HCT116 (cell line): Measurements from ENCODE around the gene RHBDD3. TPM values are rescaled to one million over a fixed set of nuclear protein-coding genes. Genes with fewer than 3 reads are reported as not detected.

Experiments used
- ATAC-seq: fragments of 200-7000 bp; cut with Tn5 transposase; 2 replicates; pipeline ENCODE4 v1.9.1; 2020; ENCODE audit warnings: mild to moderate bottlenecking, moderate library complexity
- BruUV-seq: library from RNA; stranded (reverse); fragments of 400-500 nt; replicated peaks from 2 replicates; lab custom pipeline; 2021; lab: Mats Ljungman, UMichigan
- CTCF ChIA-PET: fragments of 300-600 bp; sonication (Branson Sonifier 250); formaldehyde crosslinking; loops from one replicate; lab custom pipeline; 2021; ENCODE audit warnings: antibody characterized with exemption; lab: Charles Lee
- POLR2A ChIA-PET: fragments of 300-600, 350-600 bp; sonication (Branson Sonifier 250); formaldehyde crosslinking; loops from one replicate; lab custom pipeline; 2021; ENCODE audit warnings: antibody characterized with exemption; lab: Charles Lee
- RAD21 ChIA-PET, 2 experiments: fragments of 300-600 bp; sonication (Branson Sonifier 250); formaldehyde crosslinking; loops; one replicate each; lab custom pipeline; 2023; ENCODE audit warnings: low total read pairs in 2 of 2; ENCODE audit not compliant: uncharacterized antibody in 2 of 2, unreplicated experiment in 2 of 2, low non-redundant PET in 1 of 2; lab: Charles Lee
- DNase-seq: peaks from one replicate; pipeline ENCODE4 v3.0.0-alpha.2; 2010; ENCODE audit warnings: low read depth, low spot score
- H2AFZ ChIP-seq: fragments of 200-600 bp; shearing (Covaris generic), sonication (generic); 2 replicates; pipeline ENCODE4 v1.6.1; 2017; ENCODE audit warnings: low read depth, mixed run types, mixed read lengths, antibody characterized with exemption, low read length; ENCODE audit not compliant: poor library complexity, severe bottlenecking
- H3K27ac ChIP-seq: 2 replicates; pipeline ENCODE4 v1.5.1; 2012; ENCODE audit warnings: low read depth, low read length
- H3K27me3 ChIP-seq: fragments of 200-600 bp; sonication (generic); 2 replicates; pipeline ENCODE4 v1.6.1; 2016; ENCODE audit warnings: mixed run types, low read length, mixed read lengths; ENCODE audit not compliant: insufficient read depth
- H3K36me3 ChIP-seq, 2 experiments: fragments of 200-500 bp in 1 of 2; fragments of 200-600 bp in 1 of 2; sonication (Bioruptor generic) in 1 of 2; sonication (generic) in 1 of 2; 2 replicates each; pipeline versions ENCODE4 v1.5.1 to v1.6.1; 2014 to 2016; ENCODE audit warnings: low read length in 2 of 2, inconsistent platforms in 1 of 2, mixed read lengths in 1 of 2, mixed run types in 1 of 2; ENCODE audit not compliant: insufficient read depth in 2 of 2, control insufficient read depth in 1 of 2
- H3K4me1 ChIP-seq, 2 experiments: fragments of 200-600 bp in 1 of 2; sonication (generic) in 1 of 2; 2 replicates each; pipeline versions ENCODE4 v1.5.1 to v1.6.1; 2012 to 2017; ENCODE audit warnings: low read length in 2 of 2, inconsistent platforms in 1 of 2, mild to moderate bottlenecking in 1 of 2, mixed read lengths in 1 of 2, mixed run types in 1 of 2, moderate library complexity in 1 of 2; ENCODE audit not compliant: insufficient read depth in 2 of 2, control insufficient read depth in 1 of 2
- H3K4me2 ChIP-seq: fragments of 200-600 bp; sonication (generic); 2 replicates; pipeline ENCODE4 v1.6.1; 2017; ENCODE audit warnings: mixed run types, low read length, mixed read lengths
- H3K4me3 ChIP-seq, 2 experiments: fragments of 200-600 bp in 1 of 2; sonication (generic) in 1 of 2; replicated peaks in 1 of 2; 2 replicates each; pipeline ENCODE4 v1.5.1; 2011 to 2016; ENCODE audit warnings: low read length in 2 of 2, control low read depth in 1 of 2, low read depth in 1 of 2, mild to moderate bottlenecking in 1 of 2, mixed read lengths in 1 of 2, mixed run types in 1 of 2
- H3K79me2 ChIP-seq: fragments of 200-600 bp; sonication (generic); 2 replicates; pipeline ENCODE4 v1.6.1; 2017; ENCODE audit warnings: mild to moderate bottlenecking, mixed run types, low read length, moderate library complexity, mixed read lengths; ENCODE audit not compliant: insufficient read depth
- H3K9ac ChIP-seq: fragments of 200-600 bp; sonication (generic); 2 replicates; pipeline ENCODE4 v1.6.1; 2016; ENCODE audit warnings: low read length, mixed read lengths
- H3K9me2 ChIP-seq: fragments of 200-600 bp; sonication (generic), shearing (Covaris generic); 2 replicates; pipeline ENCODE4 v1.6.1; 2017; ENCODE audit warnings: mixed run types, mild to moderate bottlenecking, moderate library complexity; ENCODE audit not compliant: insufficient read depth
- H3K9me3 ChIP-seq, 2 experiments: fragments of 200-500 bp in 1 of 2; fragments of 200-600 bp in 1 of 2; sonication (Bioruptor generic) in 1 of 2; sonication (generic) in 1 of 2; 2 replicates each; pipeline ENCODE4 v1.6.1; 2014 to 2017; ENCODE audit warnings: low read length in 2 of 2, mixed read lengths in 2 of 2, inconsistent platforms in 1 of 2, low read depth in 1 of 2, mild to moderate bottlenecking in 1 of 2, mixed run types in 1 of 2, moderate library complexity in 1 of 2; ENCODE audit not compliant: control insufficient read depth in 1 of 2, insufficient read depth in 1 of 2
- H4K20me1 ChIP-seq: fragments of 200-600 bp; sonication (generic), shearing (Covaris generic); 2 replicates; pipeline ENCODE4 v1.6.1; 2017; ENCODE audit warnings: mixed run types, mild to moderate bottlenecking, moderate library complexity; ENCODE audit not compliant: insufficient read depth
- ATF3 ChIP-seq: IDR thresholded peaks from 2 replicates; pipeline ENCODE4 v1.6.1; 2012
- CBX3 ChIP-seq: IDR thresholded peaks from 2 replicates; pipeline ENCODE4 v1.6.1; 2012; ENCODE audit warnings: low read depth
- CEBPB ChIP-seq: IDR thresholded peaks from 2 replicates; pipeline ENCODE4 v1.6.1; 2012; ENCODE audit warnings: low read depth
- CTCF ChIP-seq, 3 experiments: fragments of 200-600 bp in 1 of 3; sonication (generic) in 1 of 3; IDR thresholded peaks in 2 of 3; conservative IDR thresholded peaks in 1 of 3; 2 replicates each; pipeline ENCODE4 v1.5.1; 2012 to 2017; ENCODE audit warnings: low read depth in 2 of 3, low read length in 2 of 3, antibody characterized with exemption in 1 of 3, borderline replicate concordance in 1 of 3, control low read depth in 1 of 3, mild to moderate bottlenecking in 1 of 3, mixed read lengths in 1 of 3, mixed run types in 1 of 3, moderate library complexity in 1 of 3; ENCODE audit not compliant: insufficient read depth in 1 of 3
- EGR1 ChIP-seq: IDR thresholded peaks from 2 replicates; pipeline ENCODE4 v1.6.1; 2012; ENCODE audit warnings: low read depth
- ELF1 ChIP-seq: IDR thresholded peaks from 2 replicates; pipeline ENCODE4 v1.6.1; 2012; ENCODE audit warnings: low read depth, borderline replicate concordance
- EZH2 ChIP-seq: fragments of 200-600 bp; sonication (generic); IDR thresholded peaks from 2 replicates; pipeline ENCODE4 v1.6.1; 2017; ENCODE audit warnings: antibody characterized with exemption, mixed run types
- EZH2phosphoT487 ChIP-seq: fragments of 200-600 bp; IDR thresholded peaks from 2 replicates; pipeline ENCODE4 v1.6.1; 2018; ENCODE audit warnings: antibody characterized with exemption, borderline replicate concordance
- FOSL1 ChIP-seq: IDR thresholded peaks from 2 replicates; pipeline ENCODE4 v1.6.1; 2012; ENCODE audit warnings: low read depth
- JUND ChIP-seq: IDR thresholded peaks from 2 replicates; pipeline ENCODE4 v1.6.1; 2012
- MAX ChIP-seq: IDR thresholded peaks from 2 replicates; pipeline ENCODE4 v1.6.1; 2012
- POLR2A ChIP-seq: IDR thresholded peaks from 2 replicates; pipeline ENCODE4 v1.7.0; 2011; ENCODE audit warnings: borderline replicate concordance; ENCODE audit not compliant: insufficient read depth, insufficient read length; ENCODE audit errors: extremely low read depth
- RAD21 ChIP-seq: IDR thresholded peaks from 2 replicates; pipeline ENCODE4 v1.6.1; 2012; ENCODE audit warnings: low read depth, mild to moderate bottlenecking
- REST ChIP-seq: IDR thresholded peaks from 2 replicates; pipeline ENCODE4 v1.6.1; 2012; ENCODE audit warnings: low read depth
- SRF ChIP-seq: IDR thresholded peaks from 2 replicates; pipeline ENCODE4 v1.6.1; 2012; ENCODE audit warnings: low read depth
- TCF7L2 ChIP-seq: IDR thresholded peaks from 2 replicates; pipeline ENCODE4 v1.7.0; 2011; ENCODE audit warnings: borderline replicate concordance, inconsistent platforms; ENCODE audit not compliant: insufficient read depth, insufficient read length; ENCODE audit errors: extremely low read depth
- YY1 ChIP-seq: IDR thresholded peaks from 2 replicates; pipeline ENCODE4 v1.6.1; 2011; ENCODE audit warnings: low read length, low read depth, moderate library complexity, mild to moderate bottlenecking; ENCODE audit not compliant: insufficient replicate concordance; ENCODE audit errors: extremely low read depth
- ZFX ChIP-seq: fragments of 450-650 bp; IDR thresholded peaks from 2 replicates; pipeline ENCODE4 v1.6.1; 2017
- ZNF274 ChIP-seq: fragments of 200-500 bp; sonication (Bioruptor generic); IDR thresholded peaks from 2 replicates; pipeline ENCODE4 v1.6.1; 2014; ENCODE audit warnings: mild to moderate bottlenecking, low read depth, low read length, inconsistent platforms
- intact Hi-C: fragments of 100-400 bp; cut with micrococcal nuclease; formaldehyde crosslinking; loops from 2 replicates; pipeline ENCODE4 v1.10.0; 2022
- total RNA-seq: library from RNA; stranded (reverse); gene quantifications from one replicate; pipeline ENCODE4 v1.2.1, GENCODE V29; 2021; ENCODE audit not compliant: unreplicated experiment

The RHBDD3 gene
- total RNA-seq, 1 experiment from 2014 or later, result 30.2 TPM

GRCh38 chr22:29313576-29314466 lies 46.0 kb upstream of the RHBDD3 start:
- intact Hi-C loops, result no loop called here
- Histone ChIP-seq H3K4me2 (no peak overlapping the region), H3K9me2 (no peaks in the 10 kb centered on the region), H3K9me3 (no peaks in the 10 kb centered on the region)
- ATAC-seq, result no peak
- TF ChIP-seq ATF3 (no peak), RAD21 (no peak), ELF1 (no peak), CTCF (IDR thresholded peaks at IDR 0.05 in 2 of 3, conservative IDR thresholded peaks at IDR 0.05 in 1 of 3; ENCODE audit: borderline replicate concordance in 1 of 3, insufficient read depth in 1 of 3, low read depth in 2 of 3, low read length in 2 of 3) (no peak), REST (no peak), ZNF274 (no peak), SRF (no peak), EZH2phosphoT487 (no peak), FOSL1 (no peak), YY1 (no peak), EZH2 (no peak), JUND (no peak), MAX (no peak), EGR1 (no peak), CBX3 (no peak), ZFX (no peak), CEBPB (no peak), TCF7L2 (no peak), POLR2A (no peak)
- TF ChIP-seq, all 23 proteins: peak for 0
- no peaks in the 10 kb centered on the region for H3K27me3 ChIP-seq
- no peaks in the 10 kb centered on the region for H3K79me2 ChIP-seq
- DNase-seq, result no peak
- H3K4me3 ChIP-seq, result no peak overlapping the region
- no peak overlapping the region for H3K9ac ChIP-seq
- ChIA-PET CTCF (interaction anchor here (1.1 to 1.3 kb wide), 2 partner anchors 11 to 12 kb away, joined by 3 to 7 read pairs; no protein-coding TSS in a partner anchor), RAD21 (no interaction called here), POLR2A (no interaction called here)
- BruUV-seq, result no TSS peak
- H3K27ac ChIP-seq, result no peak overlapping the region
- no peaks in the 10 kb centered on the region for H3K36me3 ChIP-seq
- no peaks in the 10 kb centered on the region for H4K20me1 ChIP-seq
- peaks cover 18 to 31% of the 10 kb centered on the region in 2 experiments for H3K4me1 ChIP-seq
- no peak overlapping the region for H2AFZ ChIP-seq
